ENCODE measurements around the gene RNF180. TPM values are rescaled to one million over a fixed set of nuclear protein-coding genes. Genes with fewer than 3 reads are reported as not detected.
A peak's percentile ranks its signal among the peaks of the same experiment; 100 is the strongest.

RNF180 gene
- polyA plus RNA-seq, 1 donor from 2014 or later, result 6.4 TPM

DNA sequence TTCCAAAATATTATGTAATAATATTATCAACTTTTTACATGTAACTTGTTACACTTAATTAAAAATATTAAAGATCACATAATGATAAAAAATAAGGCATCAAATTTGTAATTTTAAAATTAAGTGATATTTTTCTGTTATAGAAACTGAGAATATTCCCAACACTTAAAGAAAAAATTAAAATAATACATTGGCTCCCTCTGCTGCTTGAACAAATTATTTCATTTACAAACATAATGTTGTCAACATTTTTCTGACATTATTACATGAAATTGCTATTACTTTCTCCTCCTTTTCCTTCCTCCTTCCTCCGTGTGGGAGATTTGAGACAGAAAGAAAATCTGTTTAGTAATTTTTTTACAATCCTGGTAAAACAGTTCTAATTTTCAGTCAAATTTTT lies 42.3 kb downstream of the RNF180 start:
- no peaks in the 10 kb centered on the region for H3K79me2 ChIP-seq (replicated peaks; ENCODE audit: insufficient read depth, low read length)
- TF ChIP-seq MXI1 (conservative IDR thresholded peaks at IDR 0.05; ENCODE audit: poor library complexity, severe bottlenecking), result no peak
- no peak for TF ChIP-seq EP300 (conservative IDR thresholded peaks at IDR 0.05; ENCODE audit: poor library complexity, severe bottlenecking)
- TF ChIP-seq RAD21 (conservative IDR thresholded peaks at IDR 0.05), result no peak
- no peak for TF ChIP-seq TAF1 (IDR thresholded peaks at IDR 0.05; ENCODE audit: low read depth)
- no peak for TF ChIP-seq POLR2AphosphoS5 (IDR thresholded peaks at IDR 0.05)
- TF ChIP-seq EZH2 (IDR thresholded peaks at IDR 0.05; ENCODE audit: borderline replicate concordance, insufficient read depth, low read length, poor library complexity, severe bottlenecking), result no peak
- TF ChIP-seq SMC3 (conservative IDR thresholded peaks at IDR 0.05; ENCODE audit: poor library complexity), result peak; percentile 39
- TF ChIP-seq, protein P1, sequence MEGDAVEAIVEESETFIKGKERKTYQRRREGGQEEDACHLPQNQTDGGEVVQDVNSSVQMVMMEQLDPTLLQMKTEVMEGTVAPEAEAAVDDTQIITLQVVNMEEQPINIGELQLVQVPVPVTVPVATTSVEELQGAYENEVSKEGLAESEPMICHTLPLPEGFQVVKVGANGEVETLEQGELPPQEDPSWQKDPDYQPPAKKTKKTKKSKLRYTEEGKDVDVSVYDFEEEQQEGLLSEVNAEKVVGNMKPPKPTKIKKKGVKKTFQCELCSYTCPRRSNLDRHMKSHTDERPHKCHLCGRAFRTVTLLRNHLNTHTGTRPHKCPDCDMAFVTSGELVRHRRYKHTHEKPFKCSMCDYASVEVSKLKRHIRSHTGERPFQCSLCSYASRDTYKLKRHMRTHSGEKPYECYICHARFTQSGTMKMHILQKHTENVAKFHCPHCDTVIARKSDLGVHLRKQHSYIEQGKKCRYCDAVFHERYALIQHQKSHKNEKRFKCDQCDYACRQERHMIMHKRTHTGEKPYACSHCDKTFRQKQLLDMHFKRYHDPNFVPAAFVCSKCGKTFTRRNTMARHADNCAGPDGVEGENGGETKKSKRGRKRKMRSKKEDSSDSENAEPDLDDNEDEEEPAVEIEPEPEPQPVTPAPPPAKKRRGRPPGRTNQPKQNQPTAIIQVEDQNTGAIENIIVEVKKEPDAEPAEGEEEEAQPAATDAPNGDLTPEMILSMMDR (IDR thresholded peaks at IDR 0.05; ENCODE audit: poor library complexity, severe bottlenecking), result peak; percentile 28
- TF ChIP-seq, protein P2, sequence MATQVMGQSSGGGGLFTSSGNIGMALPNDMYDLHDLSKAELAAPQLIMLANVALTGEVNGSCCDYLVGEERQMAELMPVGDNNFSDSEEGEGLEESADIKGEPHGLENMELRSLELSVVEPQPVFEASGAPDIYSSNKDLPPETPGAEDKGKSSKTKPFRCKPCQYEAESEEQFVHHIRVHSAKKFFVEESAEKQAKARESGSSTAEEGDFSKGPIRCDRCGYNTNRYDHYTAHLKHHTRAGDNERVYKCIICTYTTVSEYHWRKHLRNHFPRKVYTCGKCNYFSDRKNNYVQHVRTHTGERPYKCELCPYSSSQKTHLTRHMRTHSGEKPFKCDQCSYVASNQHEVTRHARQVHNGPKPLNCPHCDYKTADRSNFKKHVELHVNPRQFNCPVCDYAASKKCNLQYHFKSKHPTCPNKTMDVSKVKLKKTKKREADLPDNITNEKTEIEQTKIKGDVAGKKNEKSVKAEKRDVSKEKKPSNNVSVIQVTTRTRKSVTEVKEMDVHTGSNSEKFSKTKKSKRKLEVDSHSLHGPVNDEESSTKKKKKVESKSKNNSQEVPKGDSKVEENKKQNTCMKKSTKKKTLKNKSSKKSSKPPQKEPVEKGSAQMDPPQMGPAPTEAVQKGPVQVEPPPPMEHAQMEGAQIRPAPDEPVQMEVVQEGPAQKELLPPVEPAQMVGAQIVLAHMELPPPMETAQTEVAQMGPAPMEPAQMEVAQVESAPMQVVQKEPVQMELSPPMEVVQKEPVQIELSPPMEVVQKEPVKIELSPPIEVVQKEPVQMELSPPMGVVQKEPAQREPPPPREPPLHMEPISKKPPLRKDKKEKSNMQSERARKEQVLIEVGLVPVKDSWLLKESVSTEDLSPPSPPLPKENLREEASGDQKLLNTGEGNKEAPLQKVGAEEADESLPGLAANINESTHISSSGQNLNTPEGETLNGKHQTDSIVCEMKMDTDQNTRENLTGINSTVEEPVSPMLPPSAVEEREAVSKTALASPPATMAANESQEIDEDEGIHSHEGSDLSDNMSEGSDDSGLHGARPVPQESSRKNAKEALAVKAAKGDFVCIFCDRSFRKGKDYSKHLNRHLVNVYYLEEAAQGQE (IDR thresholded peaks at IDR 0.05; ENCODE audit: borderline replicate concordance), result no peak
- H4K20me1 ChIP-seq (ENCODE audit: insufficient read depth), result no peaks in the 10 kb centered on the region
- no peak overlapping the region for H3K4me2 ChIP-seq (ENCODE audit: low read length)
- no peaks in the 10 kb centered on the region for H3K27me3 ChIP-seq (ENCODE audit: insufficient read depth, low read depth, low read length)
- H3K9ac ChIP-seq (ENCODE audit: low read length), result no peak overlapping the region
- no peaks in the 10 kb centered on the region for H3K36me3 ChIP-seq (ENCODE audit: insufficient read depth, low read length)
- H3K27ac ChIP-seq (ENCODE audit: low read length), result no peak overlapping the region
- H3F3A ChIP-seq (ENCODE audit: insufficient read depth, low read length, poor library complexity, severe bottlenecking), result no peaks in the 10 kb centered on the region
- no peak overlapping the region for H2AFZ ChIP-seq (ENCODE audit: low read depth, low read length)
- no peaks in the 10 kb centered on the region for H3K9me2 ChIP-seq (ENCODE audit: insufficient read depth, low read length)
- no peak overlapping the region for H3K4me3 ChIP-seq (ENCODE audit: low read length)
- H3K9me3 ChIP-seq (ENCODE audit: low read length), result no peaks in the 10 kb centered on the region

DNA sequence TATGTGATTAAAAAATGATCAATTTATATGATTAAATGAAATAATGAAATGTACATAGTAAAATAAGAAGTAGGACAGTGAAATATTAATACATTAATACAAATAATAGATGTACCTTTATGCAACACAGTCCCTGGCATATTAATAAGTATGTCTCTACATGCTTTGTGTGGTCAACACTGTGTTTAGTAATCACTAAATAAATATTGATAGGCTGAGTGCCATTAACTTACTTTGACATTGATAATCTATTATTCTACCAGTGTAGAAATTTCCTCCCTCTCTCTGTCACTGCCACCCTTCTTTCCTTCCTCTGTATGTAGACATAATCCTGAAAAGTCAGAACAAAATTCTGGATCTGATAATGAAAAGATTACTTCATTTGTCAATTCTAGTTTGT lies 43.7 kb downstream of the RNF180 start:
- Histone ChIP-seq H3K9ac (ENCODE audit: low read length) (no peak overlapping the region), H3K9me2 (ENCODE audit: insufficient read depth, low read length) (no peaks in the 10 kb centered on the region), H4K20me1 (ENCODE audit: insufficient read depth) (no peaks in the 10 kb centered on the region), H3F3A (ENCODE audit: insufficient read depth, low read length, poor library complexity, severe bottlenecking) (no peaks in the 10 kb centered on the region), H3K79me2 (replicated peaks; ENCODE audit: insufficient read depth, low read length) (no peaks in the 10 kb centered on the region), H3K36me3 (ENCODE audit: insufficient read depth, low read length) (no peaks in the 10 kb centered on the region), H2AFZ (ENCODE audit: low read depth, low read length) (no peak overlapping the region), H3K4me2 (ENCODE audit: low read length) (no peak overlapping the region), H3K27ac (ENCODE audit: low read length) (no peak overlapping the region), H3K9me3 (ENCODE audit: low read length) (no peaks in the 10 kb centered on the region), H3K27me3 (ENCODE audit: insufficient read depth, low read depth, low read length) (no peaks in the 10 kb centered on the region), H3K4me3 (ENCODE audit: low read length) (no peak overlapping the region)
- no peak for TF ChIP-seq EP300 (conservative IDR thresholded peaks at IDR 0.05; ENCODE audit: poor library complexity, severe bottlenecking)
- TF ChIP-seq, protein P2 (IDR thresholded peaks at IDR 0.05; ENCODE audit: borderline replicate concordance), result no peak
- TF ChIP-seq, protein P1 (IDR thresholded peaks at IDR 0.05; ENCODE audit: poor library complexity, severe bottlenecking), result no peak
- no peak for TF ChIP-seq TAF1 (IDR thresholded peaks at IDR 0.05; ENCODE audit: low read depth)
- TF ChIP-seq POLR2AphosphoS5 (IDR thresholded peaks at IDR 0.05), result no peak
- no peak for TF ChIP-seq MXI1 (conservative IDR thresholded peaks at IDR 0.05; ENCODE audit: poor library complexity, severe bottlenecking)
- TF ChIP-seq RAD21 (conservative IDR thresholded peaks at IDR 0.05), result no peak
- TF ChIP-seq SMC3 (conservative IDR thresholded peaks at IDR 0.05; ENCODE audit: poor library complexity), result no peak
- no peak for TF ChIP-seq EZH2 (IDR thresholded peaks at IDR 0.05; ENCODE audit: borderline replicate concordance, insufficient read depth, low read length, poor library complexity, severe bottlenecking)
